ENCODE measurements around the gene BRD2. TPM values are rescaled to one million over a fixed set of nuclear protein-coding genes. Genes with fewer than 3 reads are reported as not detected.

The BRD2 gene
- total RNA-seq, 1 experiment from 2014 or later, result 252 TPM

- Histone ChIP-seq H3K27me3 (ENCODE audit: insufficient read depth, low read length) (no peaks in the 10 kb centered on the region), H3K9me3 (ENCODE audit: control insufficient read depth, low read depth, low read length) (no peaks in the 10 kb centered on the region), H3K23ac (ENCODE audit: insufficient read length, low read depth, low read length) (no peak overlapping the region), H3K4me2 (ENCODE audit: insufficient read depth, insufficient read length, low read length) (peak overlapping the region; percentile 87), H4K5ac (ENCODE audit: insufficient read length, low read depth, low read length) (no peak overlapping the region), H3K79me1 (ENCODE audit: insufficient read depth, low read depth, low read length, poor library complexity, severe bottlenecking) (peaks cover 20% of the 10 kb centered on the region), H2BK5ac (ENCODE audit: insufficient read length, low read length) (no peak overlapping the region), H2AFZ (ENCODE audit: low read length) (no peak overlapping the region), H3K4me1 (ENCODE audit: insufficient read depth, low read length) (no peaks in the 10 kb centered on the region), H3K27ac (ENCODE audit: insufficient read length, low read depth, low read length) (no peak overlapping the region), H3K9ac (ENCODE audit: extremely low read depth, insufficient read length, low read length) (peak overlapping the region; percentile 97), H4K91ac (ENCODE audit: insufficient read length, low read depth, low read length) (no peak overlapping the region), H3K4ac (ENCODE audit: low read depth, low read length) (no peak overlapping the region), H3T11ph (ENCODE audit: low read length) (no peak overlapping the region), H3K56ac (ENCODE audit: insufficient read length, low read depth, low read length) (no peak overlapping the region), H2BK20ac (ENCODE audit: low read depth, low read length, poor library complexity, severe bottlenecking) (no peak overlapping the region), H4K8ac (replicated peaks; ENCODE audit: insufficient read length, low read depth, low read length) (no peak overlapping the region), H4K20me1 (ENCODE audit: control insufficient read depth, insufficient read depth, insufficient read length) (no peaks in the 10 kb centered on the region), H3K79me2 (ENCODE audit: insufficient read depth, low read length) (peaks cover 42% of the 10 kb centered on the region), H2BK120ac (ENCODE audit: low read depth, low read length, poor library complexity, severe bottlenecking) (no peak overlapping the region), H2BK15ac (ENCODE audit: low read depth, low read length) (no peak overlapping the region), H2BK12ac (ENCODE audit: insufficient read length, low read depth, low read length) (no peak overlapping the region), H3K18ac (ENCODE audit: insufficient read length, low read depth, low read length) (no peak overlapping the region), H3K23me2 (ENCODE audit: insufficient read length, low read depth, low read length, poor library complexity, severe bottlenecking) (peaks cover 23% of the 10 kb centered on the region), H3K14ac (ENCODE audit: insufficient read depth, low read length) (no peak overlapping the region), H2AK5ac (ENCODE audit: insufficient read length, low read length) (no peak overlapping the region)
- peak overlapping the region; percentile 96 for H3K4me3 Mint-ChIP-seq
- no peak for TF ChIP-seq CTCF (conservative IDR thresholded peaks at IDR 0.05)
- peaks cover 85 to 91% (median 86%) of the 10 kb centered on the region in 3 experiments for H3K36me3 Mint-ChIP-seq (ENCODE audit: insufficient read depth in 1 of 3, low read depth in 3 of 3)
- H3K9me3 Mint-ChIP-seq, result peaks cover 7 to 11% of the 10 kb centered on the region in 2 experiments
- peak overlapping the region in 2 of 3 experiments; percentile 73 to 94; a peak in 4 of 7 replicates for H3K27ac Mint-ChIP-seq
- peaks cover 23 to 45% of the 10 kb centered on the region in 2 experiments for H3K4me1 Mint-ChIP-seq
- H3K27me3 Mint-ChIP-seq (ENCODE audit: low read depth), result peaks cover 4% of the 10 kb centered on the region; the same call in 1 of the 2 replicates
- DNase-seq, result no peak
- no CpG with 5 or more reads among the region's 4 CpGs for WGBS (ENCODE audit: extremely low coverage, insufficient read length, low lambda C conversion rate)
These were observed 5.6 kb downstream of the BRD2 start for GRCh38 chr6:32974016-32974333.
